ENCODE data around the gene PROX1. TPM values are rescaled to one million over a fixed set of nuclear protein-coding genes. Genes with fewer than 3 reads are reported as not detected.

PROX1 gene
- total RNA-seq, 1 experiment from 2014 or later = not detected

GRCh38 chr1:214008791-214009422, 21.1 kb downstream of the PROX1 start:
- Histone ChIP-seq H3K9me3 (no peaks in the 10 kb centered on the region), H3K27me3 (peaks cover 6% of the 10 kb centered on the region; the same call in 1 of the 2 replicates), H3K4me3 (no peak overlapping the region), H3K36me3 (no peaks in the 10 kb centered on the region)
- DNase-seq = no peak

GRCh38 chr1:214009423-214010196, 21.8 kb downstream of the PROX1 start:
- Histone ChIP-seq H3K4me3 (no peak overlapping the region), H3K27me3 (peaks cover 6% of the 10 kb centered on the region; the same call in 1 of the 2 replicates), H3K36me3 (no peaks in the 10 kb centered on the region), H3K9me3 (no peaks in the 10 kb centered on the region)
- DNase-seq = no peak

GRCh38 chr1:214010197-214010573, 22.4 kb downstream of the PROX1 start:
- DNase-seq = no peak
- H3K9me3 ChIP-seq = no peaks in the 10 kb centered on the region
- peaks cover 6% of the 10 kb centered on the region; the same call in 1 of the 2 replicates for H3K27me3 ChIP-seq
- no peak overlapping the region for H3K4me3 ChIP-seq
- H3K36me3 ChIP-seq = no peaks in the 10 kb centered on the region

- Histone ChIP-seq H3K9me3 (no peaks in the 10 kb centered on the region), H3K4me3 (no peak overlapping the region), H3K27me3 (peaks cover 4% of the 10 kb centered on the region; the same call in 1 of the 2 replicates), H3K36me3 (no peaks in the 10 kb centered on the region)
- no peak for DNase-seq
These were observed 22.9 kb downstream of the PROX1 start for GRCh38 chr1:214010717-214011116.

DNA sequence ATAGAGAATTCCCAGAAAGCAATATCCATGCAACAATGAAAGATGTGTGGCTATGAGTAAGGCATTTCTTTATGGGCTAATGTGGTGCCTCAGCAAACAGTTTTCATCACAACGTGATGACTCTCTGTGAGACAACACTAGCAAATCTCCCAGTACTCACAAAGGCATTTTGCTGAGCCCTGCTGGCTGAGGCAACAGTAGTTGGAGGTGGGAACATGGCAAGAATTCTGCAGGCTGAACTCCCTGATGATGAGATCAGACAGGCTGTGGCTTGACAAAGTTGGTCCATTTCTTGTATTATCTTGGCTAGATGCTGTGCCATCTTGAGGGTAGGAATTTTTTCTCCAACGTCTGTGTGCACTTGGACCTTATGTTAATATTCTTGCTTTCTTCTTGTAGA, 24.6 kb downstream of the PROX1 start:
- Histone ChIP-seq H3K27me3 (peaks cover 4% of the 10 kb centered on the region; the same call in 1 of the 2 replicates), H3K9me3 (no peaks in the 10 kb centered on the region), H3K4me3 (no peak overlapping the region), H3K36me3 (no peaks in the 10 kb centered on the region)
- no peak for DNase-seq

DNA sequence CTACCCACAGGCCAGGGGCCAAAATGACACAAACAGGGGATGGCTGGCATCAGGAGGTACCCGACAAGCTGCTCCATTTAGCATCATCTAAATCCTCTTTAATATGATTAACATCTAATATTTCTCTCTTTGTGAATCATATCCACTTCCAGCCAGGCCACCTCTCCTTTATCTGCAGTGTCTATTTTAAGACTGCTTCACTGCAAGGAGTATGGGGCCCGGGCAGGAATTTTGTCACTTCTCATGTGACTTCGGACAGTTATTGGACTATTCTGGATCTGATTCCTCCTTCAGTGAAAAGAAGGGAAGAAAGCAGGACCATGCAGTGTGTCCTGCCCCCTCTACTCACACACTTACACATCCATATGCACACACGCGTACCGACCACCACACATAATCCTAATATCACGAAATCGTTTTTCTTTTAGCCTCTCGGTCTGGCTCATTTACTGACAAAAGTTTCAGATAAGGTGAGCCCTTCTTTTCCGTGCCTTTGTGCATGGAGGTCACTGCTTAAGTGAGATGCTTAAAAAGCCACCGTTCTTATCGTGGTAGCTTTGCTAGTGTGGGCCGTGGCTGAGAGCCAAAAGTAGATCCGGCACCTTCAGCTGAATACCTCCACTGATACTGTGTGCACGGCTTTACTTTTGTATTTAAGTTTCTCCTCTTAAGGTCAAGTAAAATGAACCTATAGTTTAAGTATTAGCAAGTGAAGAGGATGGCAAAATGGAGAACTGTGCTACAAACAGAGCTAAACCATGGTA, 26.0 kb downstream of the PROX1 start:
- no peaks in the 10 kb centered on the region for H3K9me3 ChIP-seq
- DNase-seq = no peak
- no peak overlapping the region for H3K4me3 ChIP-seq
- peaks cover 4% of the 10 kb centered on the region; the same call in 1 of the 2 replicates for H3K27me3 ChIP-seq
- no peaks in the 10 kb centered on the region for H3K36me3 ChIP-seq

DNA sequence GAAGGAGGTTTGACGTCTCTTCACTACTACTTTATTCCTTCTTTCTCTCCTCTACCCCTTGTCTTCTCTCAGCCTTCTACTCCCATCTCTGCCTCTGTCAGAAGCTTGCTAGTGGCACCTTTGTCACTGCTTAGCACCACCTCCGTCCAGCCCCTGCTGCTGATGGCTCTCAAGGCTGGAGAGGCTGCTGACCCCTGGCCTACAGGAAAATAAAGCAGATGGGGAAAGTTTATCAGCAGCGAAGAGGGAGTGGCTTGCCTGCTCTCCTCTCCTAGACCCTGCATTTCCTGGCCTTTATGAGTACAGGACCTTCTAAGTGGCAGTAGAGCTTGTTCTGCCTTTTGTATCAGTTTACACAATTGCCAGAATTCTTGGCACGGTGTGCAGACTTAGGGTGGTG, 27.0 kb downstream of the PROX1 start:
- H3K27me3 ChIP-seq = peaks cover 4% of the 10 kb centered on the region; the same call in 1 of the 2 replicates
- H3K4me3 ChIP-seq = no peak overlapping the region
- DNase-seq = no peak

GRCh38 chr1:214017191-214017982, 29.6 kb downstream of the PROX1 start:
- Histone ChIP-seq H3K4me3 (no peak overlapping the region), H3K36me3 (no peaks in the 10 kb centered on the region), H3K9me3 (no peaks in the 10 kb centered on the region), H3K27me3 (0 out of 2 replicates have a peak, but pooled peaks cover 4% of the 10 kb centered on the region)
- DNase-seq = no peak

More for the DNA sequence above, 27.0 kb downstream of the PROX1 start:
- H3K36me3 ChIP-seq = no peaks in the 10 kb centered on the region
- H3K9me3 ChIP-seq = no peaks in the 10 kb centered on the region

- Histone ChIP-seq H3K9me3 (no peaks in the 10 kb centered on the region), H3K27me3 (0 out of 2 replicates have a peak, but pooled peaks cover 4% of the 10 kb centered on the region), H3K36me3 (no peaks in the 10 kb centered on the region), H3K4me3 (no peak overlapping the region)
- DNase-seq = no peak
These were observed 30.9 kb downstream of the PROX1 start for GRCh38 chr1:214018386-214019268.

- H3K36me3 ChIP-seq = no peaks in the 10 kb centered on the region
- 0 out of 2 replicates have a peak, but pooled peaks cover 4% of the 10 kb centered on the region for H3K27me3 ChIP-seq
- DNase-seq = no peak
- H3K9me3 ChIP-seq = no peaks in the 10 kb centered on the region
- H3K4me3 ChIP-seq = no peak overlapping the region
These were observed 31.7 kb downstream of the PROX1 start for GRCh38 chr1:214019499-214019898.

- Histone ChIP-seq H3K27me3 (0 out of 2 replicates have a peak, but pooled peaks cover 4% of the 10 kb centered on the region), H3K4me3 (no peak overlapping the region), H3K36me3 (no peaks in the 10 kb centered on the region), H3K9me3 (no peaks in the 10 kb centered on the region)
- DNase-seq = no peak
These were observed 33.5 kb downstream of the PROX1 start for GRCh38 chr1:214021321-214021720.

DNA sequence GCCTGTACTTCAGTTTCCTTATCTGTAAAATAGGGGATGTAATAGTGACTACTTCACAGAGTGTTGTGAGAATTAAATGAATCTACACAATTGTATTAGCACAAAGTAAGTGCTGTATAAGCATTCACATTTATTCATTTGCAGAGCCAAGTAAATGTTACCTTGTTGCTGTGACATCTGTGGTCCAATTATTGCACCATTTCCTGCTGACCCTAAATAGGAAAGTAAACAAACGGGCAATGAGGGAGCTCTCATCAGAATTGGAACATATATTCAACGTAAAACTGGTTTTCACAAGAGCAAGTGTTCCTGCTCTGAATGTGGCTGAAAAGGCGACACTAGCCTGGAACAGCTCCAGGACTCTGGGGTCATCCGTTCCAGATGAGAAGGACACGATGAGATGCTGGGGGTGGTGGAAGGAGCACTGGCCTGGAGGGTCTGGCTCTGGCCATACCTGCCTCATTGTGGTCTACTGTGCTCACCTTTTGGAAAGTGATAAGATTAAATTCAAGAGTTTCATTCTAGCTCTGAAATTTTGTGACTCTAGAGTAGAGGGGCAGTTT, 34.5 kb downstream of the PROX1 start:
- H3K9me3 ChIP-seq = no peaks in the 10 kb centered on the region
- H3K4me3 ChIP-seq = no peak overlapping the region
- no peak for DNase-seq
- H3K27me3 ChIP-seq = 0 out of 2 replicates have a peak, but pooled peaks cover 4% of the 10 kb centered on the region
- no peaks in the 10 kb centered on the region for H3K36me3 ChIP-seq

DNA sequence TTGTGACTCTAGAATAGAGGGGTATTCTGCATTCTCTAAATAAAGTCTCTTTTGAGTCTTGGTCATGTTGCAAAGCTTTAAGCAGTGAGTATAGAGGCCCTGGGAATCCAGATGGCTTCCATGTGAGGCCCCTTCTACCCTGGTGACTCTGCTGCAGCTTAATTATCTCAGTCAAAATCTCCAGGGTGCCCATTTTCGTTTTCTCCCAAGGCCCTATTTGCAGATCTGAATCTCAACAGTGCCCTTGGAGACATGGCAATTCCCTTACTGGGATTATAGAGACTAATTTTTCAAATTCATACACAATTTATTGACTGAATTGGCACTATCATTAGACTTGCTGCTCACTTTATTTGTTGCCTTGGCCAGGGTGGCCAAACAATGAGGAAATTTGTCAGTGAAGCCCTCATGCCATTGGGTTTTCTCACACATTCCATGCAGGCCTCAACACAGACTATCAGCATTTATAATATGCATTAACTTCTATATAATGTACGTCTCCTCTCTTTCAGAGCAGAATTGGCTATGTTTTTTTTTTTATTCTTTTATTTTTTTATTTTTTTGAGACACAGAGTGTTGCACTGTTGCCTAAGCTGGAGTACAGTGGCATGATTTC, 35.1 kb downstream of the PROX1 start:
- peak; percentile 9 for DNase-seq
- no peaks in the 10 kb centered on the region for H3K9me3 ChIP-seq
- no peaks in the 10 kb centered on the region for H3K36me3 ChIP-seq
- H3K4me3 ChIP-seq = no peak overlapping the region
- 0 out of 2 replicates have a peak, but pooled peaks cover 4% of the 10 kb centered on the region for H3K27me3 ChIP-seq

GRCh38 chr1:214026985-214027384, 39.2 kb downstream of the PROX1 start:
- Histone ChIP-seq H3K9me3 (no peaks in the 10 kb centered on the region), H3K36me3 (no peaks in the 10 kb centered on the region), H3K27me3 (no peaks in the 10 kb centered on the region), H3K4me3 (no peak overlapping the region)
- no peak for DNase-seq

DNA sequence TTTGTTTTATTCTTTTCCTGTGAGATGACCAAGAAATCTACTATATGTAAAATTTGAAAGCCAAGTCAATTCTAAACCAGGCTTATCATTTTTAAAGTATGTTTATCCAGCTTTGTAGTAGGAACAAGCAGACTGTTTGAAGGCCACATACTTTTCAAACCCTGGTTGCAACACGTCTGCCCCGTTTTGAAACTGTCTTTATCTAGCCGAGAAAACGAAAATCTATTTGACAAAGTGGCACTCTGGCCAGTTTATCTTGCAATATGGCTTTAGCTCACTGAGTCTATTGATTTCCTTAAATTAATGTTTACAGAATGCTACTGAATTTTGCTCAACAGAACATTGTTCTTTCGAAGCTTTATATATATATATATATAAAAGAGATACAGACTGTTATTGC, 39.7 kb downstream of the PROX1 start:
- DNase-seq = no peak
- no peaks in the 10 kb centered on the region for H3K27me3 ChIP-seq
- no peak overlapping the region for H3K4me3 ChIP-seq
- H3K9me3 ChIP-seq = no peaks in the 10 kb centered on the region
- H3K36me3 ChIP-seq = no peaks in the 10 kb centered on the region

Measured in MG63 (cell line).